NCI-H748 (cell line): Measurements from ENCODE around the gene DNAH1.

Experiments used
- DNase-seq: peaks from one replicate; lab custom pipeline; 2025; ENCODE audit not compliant: unreplicated experiment; lab: John Stamatoyannopoulos, UW

Gene DNAH1

GRCh38 chr3:52310861-52311575, 5.1 kb upstream of the DNAH1 start:
- DNase-seq = peak; percentile 52

DNA sequence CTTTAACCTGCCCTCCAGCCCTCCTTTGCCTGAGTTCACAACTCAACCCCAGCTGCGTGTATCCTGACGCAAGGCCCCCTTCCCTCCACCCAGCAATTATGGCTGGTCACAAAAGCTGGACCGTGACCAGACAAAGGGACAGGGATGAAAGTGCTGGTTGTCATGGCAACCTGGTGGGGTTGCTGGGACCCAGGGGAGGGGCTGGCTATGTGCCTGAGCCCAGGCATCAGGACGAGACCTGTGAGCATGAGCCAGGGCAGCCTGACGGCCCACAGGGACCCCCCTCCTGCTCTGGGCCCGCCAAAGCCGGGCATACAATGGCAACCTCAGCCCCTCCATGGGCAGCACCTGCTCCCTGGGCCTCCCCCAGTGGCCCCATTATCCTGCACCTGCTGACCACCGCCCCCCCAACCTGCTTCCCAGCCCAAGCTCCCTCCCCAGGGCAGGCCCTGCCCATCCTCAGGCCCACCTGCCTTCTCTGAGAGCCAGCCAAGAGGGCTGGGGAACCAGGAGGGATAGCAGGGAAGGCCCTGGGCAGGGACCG, 4.5 kb upstream of the DNAH1 start:
- DNase-seq = peak; percentile 99

GRCh38 chr3:52313188-52313773, 2.8 kb upstream of the DNAH1 start:
- DNase-seq = no peak

DNA sequence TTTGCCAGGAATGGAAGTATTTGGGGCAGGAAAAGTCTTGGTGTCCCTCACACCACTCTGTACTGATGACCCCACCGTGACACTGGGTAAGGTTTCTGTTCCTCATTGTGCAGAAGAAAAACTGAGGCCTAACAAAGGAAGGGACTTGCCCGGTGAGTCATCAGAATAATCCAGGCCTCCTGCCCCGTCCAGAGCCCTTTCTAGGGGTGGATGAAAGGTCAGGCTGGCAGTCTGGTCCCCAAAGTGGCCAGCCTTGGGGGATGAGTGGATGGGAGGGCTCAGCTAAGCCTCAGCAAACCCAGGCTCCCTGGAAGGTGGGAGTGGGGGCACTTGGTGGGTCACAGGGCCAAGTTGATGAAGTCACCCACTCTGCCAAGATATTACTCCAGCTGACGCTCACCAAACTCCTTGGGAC, 2.3 kb upstream of the DNAH1 start:
- no peak for DNase-seq

GRCh38 chr3:52314489-52314888, 1.6 kb upstream of the DNAH1 start:
- no peak for DNase-seq

DNA sequence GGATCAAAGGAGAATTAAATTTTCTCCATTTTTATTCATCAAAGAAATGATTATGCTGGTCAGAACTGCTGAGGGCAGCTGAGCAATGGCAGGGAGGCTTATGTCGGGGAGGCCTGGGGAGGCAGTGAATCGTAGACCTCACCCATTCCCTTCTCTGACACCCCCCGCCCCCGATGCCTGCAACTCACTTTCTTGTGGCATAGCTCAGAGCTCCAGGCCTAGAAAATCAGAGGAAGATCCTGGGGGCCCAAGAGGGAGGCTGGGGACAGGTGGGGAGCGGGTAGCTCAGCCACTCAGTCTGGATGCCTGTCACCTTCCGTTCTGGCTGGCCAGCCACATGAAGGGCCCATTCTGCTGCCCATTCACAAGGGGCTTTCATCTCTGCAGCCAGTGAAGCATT, 1.1 kb upstream of the DNAH1 start:
- no peak for DNase-seq

- peak; percentile 83 for DNase-seq
Measured at GRCh38 chr3:52317208-52318000, 1.3 kb downstream of the DNAH1 start.

DNA sequence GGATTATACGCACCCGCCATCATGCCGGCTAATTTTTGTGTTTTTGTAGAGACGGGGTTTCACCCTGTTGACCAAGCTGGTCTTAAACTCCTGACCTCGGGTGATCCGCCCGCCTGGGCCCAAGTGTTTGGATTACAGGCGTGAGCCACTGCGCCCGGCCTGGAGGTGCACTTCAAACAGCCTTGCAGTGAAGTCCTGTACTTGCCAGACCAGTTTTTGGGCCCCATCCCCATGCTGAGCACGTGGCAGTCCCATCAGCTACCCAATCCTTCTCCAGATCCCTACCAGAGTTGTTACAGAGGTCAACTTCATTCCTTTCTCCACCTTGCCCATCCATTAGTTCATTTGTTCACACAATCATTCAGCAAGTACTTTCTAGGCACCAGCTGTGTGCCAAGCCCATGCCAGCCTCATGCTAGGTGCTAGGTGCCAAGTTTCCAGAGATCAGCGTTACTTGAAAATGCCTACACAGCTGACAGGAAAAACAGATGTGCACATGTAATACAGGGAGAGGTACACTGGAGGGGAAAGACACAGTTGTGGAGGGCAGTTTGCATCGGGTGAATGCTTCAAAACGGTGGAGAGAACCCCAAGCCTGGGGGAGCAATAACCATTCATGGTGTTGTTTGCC, 2.2 kb downstream of the DNAH1 start:
- no peak for DNase-seq

GRCh38 chr3:52319921-52320595, 3.9 kb downstream of the DNAH1 start:
- no peak for DNase-seq

DNA sequence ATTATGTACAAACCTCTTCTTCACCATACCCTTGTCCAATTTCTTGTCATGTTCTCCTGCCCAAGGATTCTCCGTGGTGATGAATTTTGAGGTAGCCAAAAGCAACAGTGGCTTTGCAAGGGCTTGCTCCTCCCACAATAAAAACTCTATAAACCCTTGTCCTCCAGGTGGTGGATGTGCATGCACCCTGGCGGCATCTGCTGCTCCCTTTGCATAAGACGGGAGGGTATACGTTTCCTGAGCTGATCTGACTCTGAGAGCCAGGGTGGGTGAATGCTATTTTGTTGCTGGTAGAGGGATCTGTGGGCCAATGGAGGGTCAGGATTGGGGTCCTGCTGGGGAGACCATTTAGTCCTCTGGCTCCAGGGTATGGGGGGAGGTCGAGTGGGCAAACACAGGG, 5.4 kb downstream of the DNAH1 start:
- DNase-seq = peak; percentile 9

DNA sequence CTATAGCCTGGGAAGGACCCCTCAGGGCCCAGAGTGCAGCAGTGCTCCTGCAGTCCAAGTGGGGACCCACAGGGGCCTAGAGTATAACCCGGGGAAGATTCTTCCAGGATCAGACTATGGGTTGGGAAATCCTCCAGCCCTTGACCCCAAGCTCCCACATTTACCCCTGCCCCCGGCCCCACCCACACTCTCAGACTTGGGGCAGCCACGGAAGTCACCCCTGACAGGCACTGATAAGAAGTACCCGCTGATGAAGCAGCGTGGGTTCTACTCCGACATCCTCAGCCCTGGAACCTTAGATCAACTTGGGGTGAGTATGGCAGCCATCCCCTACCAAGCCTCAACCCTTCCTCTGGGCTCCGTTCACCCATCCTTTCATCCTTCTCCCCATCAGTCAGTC, 6.3 kb downstream of the DNAH1 start:
- no peak for DNase-seq

- DNase-seq = no peak
Measured at GRCh38 chr3:52323526-52324295, 7.6 kb downstream of the DNAH1 start.

- no peak for DNase-seq
Measured at GRCh38 chr3:52324676-52325075, 8.6 kb downstream of the DNAH1 start.

- no peak for DNase-seq
Measured at GRCh38 chr3:52325686-52326085, 9.6 kb downstream of the DNAH1 start.

GRCh38 chr3:52326976-52327375, 10.9 kb downstream of the DNAH1 start:
- no peak for DNase-seq

- DNase-seq = no peak
Measured at GRCh38 chr3:52327486-52328290, 11.6 kb downstream of the DNAH1 start.

DNA sequence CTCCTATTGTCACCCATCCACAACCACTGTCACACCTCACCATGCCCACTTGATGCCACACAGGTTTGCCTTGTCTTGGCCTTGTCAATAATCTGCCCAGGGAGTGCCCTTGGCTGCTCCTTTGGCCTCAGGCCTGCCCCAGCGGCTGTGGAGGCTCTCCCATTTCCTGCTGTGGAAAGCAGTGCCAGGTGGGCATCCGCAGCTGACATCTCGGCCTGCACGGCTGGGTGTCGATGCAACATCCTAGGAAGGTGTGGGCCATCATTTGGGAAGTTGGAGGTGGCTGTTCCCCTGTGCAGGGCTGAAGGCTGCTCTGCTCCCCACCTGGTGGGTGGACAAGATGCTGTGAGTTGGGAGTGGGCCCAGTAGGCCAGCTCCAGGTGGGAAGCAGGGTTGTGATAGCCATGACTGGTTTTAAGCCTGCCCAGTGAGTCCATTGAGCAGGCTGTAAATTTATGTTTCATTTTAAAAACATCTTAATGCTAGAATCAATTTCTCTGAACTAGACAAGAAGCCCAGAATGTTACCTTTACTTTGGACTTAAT, 12.5 kb downstream of the DNAH1 start:
- no peak for DNase-seq

DNA sequence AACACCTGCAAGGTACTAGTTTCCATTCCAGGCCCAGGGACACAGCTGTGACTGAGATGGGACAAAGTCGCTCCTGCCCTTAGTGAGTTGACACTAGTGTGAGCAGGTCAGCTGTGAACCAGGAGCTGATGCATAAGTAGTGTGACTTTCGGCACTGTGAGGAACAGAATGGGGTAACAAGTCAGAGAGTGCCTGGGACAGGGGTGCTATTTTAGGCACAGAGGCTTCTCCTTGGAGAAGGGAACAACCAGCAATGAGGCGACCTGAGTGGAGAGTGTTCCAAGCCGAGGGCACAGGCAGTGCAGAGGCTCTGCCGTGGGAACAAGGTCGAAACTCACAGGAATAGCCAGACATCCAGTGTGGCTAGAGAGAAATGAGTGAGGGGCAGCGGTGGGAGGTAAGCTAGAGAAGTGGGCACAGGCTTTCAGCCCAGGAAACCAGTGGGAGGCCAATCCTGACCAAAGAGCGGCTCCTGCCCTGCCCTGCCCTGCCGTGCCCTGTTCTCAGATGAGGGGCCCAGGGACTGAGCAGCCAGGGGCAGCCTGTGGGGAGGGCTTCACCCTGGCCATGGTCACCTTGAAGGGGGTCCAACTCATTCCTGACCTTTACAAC, 14.2 kb downstream of the DNAH1 start:
- no peak for DNase-seq

- DNase-seq = no peak
Measured at GRCh38 chr3:52331091-52331490, 15.0 kb downstream of the DNAH1 start.
